ENCODE results near the gene OR6T1.

DNA sequence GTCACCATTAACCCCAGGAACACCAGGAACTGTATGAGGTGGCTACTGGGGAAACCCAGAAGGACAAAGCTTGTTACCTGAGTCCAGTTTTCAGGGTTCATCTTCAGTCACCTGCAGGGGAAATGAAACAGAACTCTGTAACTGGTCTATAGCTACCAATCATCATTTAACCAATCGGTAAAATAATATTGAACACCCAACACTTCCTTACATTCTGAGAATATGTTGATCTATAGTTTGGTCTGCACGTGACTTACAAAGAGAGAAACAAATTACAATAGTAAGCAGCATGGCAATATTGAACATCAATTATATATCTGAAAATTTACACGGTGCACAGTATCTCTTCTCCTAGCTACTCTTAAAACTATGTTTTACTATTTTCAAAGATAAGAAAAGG lies at the start of gene OR6T1:
- TF ChIP-seq, protein P1, sequence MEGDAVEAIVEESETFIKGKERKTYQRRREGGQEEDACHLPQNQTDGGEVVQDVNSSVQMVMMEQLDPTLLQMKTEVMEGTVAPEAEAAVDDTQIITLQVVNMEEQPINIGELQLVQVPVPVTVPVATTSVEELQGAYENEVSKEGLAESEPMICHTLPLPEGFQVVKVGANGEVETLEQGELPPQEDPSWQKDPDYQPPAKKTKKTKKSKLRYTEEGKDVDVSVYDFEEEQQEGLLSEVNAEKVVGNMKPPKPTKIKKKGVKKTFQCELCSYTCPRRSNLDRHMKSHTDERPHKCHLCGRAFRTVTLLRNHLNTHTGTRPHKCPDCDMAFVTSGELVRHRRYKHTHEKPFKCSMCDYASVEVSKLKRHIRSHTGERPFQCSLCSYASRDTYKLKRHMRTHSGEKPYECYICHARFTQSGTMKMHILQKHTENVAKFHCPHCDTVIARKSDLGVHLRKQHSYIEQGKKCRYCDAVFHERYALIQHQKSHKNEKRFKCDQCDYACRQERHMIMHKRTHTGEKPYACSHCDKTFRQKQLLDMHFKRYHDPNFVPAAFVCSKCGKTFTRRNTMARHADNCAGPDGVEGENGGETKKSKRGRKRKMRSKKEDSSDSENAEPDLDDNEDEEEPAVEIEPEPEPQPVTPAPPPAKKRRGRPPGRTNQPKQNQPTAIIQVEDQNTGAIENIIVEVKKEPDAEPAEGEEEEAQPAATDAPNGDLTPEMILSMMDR (IDR thresholded peaks at IDR 0.05), result no peak
- no peak for TF ChIP-seq POLR2A (IDR thresholded peaks at IDR 0.05)

Data from heart left ventricle (tissue), 13 donors.